Measurements from ENCODE around the gene CSMD2. TPM values are rescaled to one million over a fixed set of nuclear protein-coding genes. Genes with fewer than 3 reads are reported as not detected.

Gene CSMD2
- polyA plus RNA-seq, 1 of the 3 experiments (the other 2 are of a cell fraction) = not detected

GRCh38 chr1:33636209-33636608 lies 528.8 kb downstream of the CSMD2 start:
- H3K27me3 ChIP-seq (ENCODE audit: insufficient read depth) = no peaks in the 10 kb centered on the region
- no peak overlapping the region for H2AFZ ChIP-seq (ENCODE audit: low read depth)
- no peak overlapping the region for H3K4me2 ChIP-seq
- no peaks in the 10 kb centered on the region for H3K79me2 ChIP-seq (ENCODE audit: insufficient read depth)
- no peaks in the 10 kb centered on the region; the same call in 1 of the 2 replicates for H3K9me3 ChIP-seq
- no peak overlapping the region for H3K9ac ChIP-seq
- H3K4me3 ChIP-seq (ENCODE audit: low read depth in 2 of 2, low read length in 1 of 2) = no peak overlapping the region
- no peak overlapping the region for H3K27ac ChIP-seq (ENCODE audit: low read depth in 2 of 2, low read length in 1 of 2)
- no peaks in the 10 kb centered on the region for H3K9me2 ChIP-seq
- H3K36me3 ChIP-seq (replicated peaks in 1 of 2; ENCODE audit: control insufficient read depth in 1 of 2, insufficient read depth in 2 of 2, low read length in 1 of 2) = no peaks in the 10 kb centered on the region
- TF ChIP-seq ZBTB33 (IDR thresholded peaks at IDR 0.05; ENCODE audit: borderline replicate concordance, low read depth) (no peak), GABPA (IDR thresholded peaks at IDR 0.05; ENCODE audit: low read depth) (no peak), TEAD4 (IDR thresholded peaks at IDR 0.05; ENCODE audit: borderline replicate concordance, insufficient read depth) (no peak), REST (IDR thresholded peaks at IDR 0.05; ENCODE audit: low read depth, low read length) (no peak), EP300 (IDR thresholded peaks at IDR 0.05; ENCODE audit: borderline replicate concordance in 1 of 2, low read depth in 1 of 2, low read length in 1 of 2) (no peak), JUND (IDR thresholded peaks at IDR 0.05) (no peak), USF2 (IDR thresholded peaks at IDR 0.05; ENCODE audit: borderline replicate concordance, low read depth, low read length) (no peak), FOSL2 (IDR thresholded peaks at IDR 0.05; ENCODE audit: borderline replicate concordance, low read depth) (no peak), ELF1 (IDR thresholded peaks at IDR 0.05) (no peak), NFIC (IDR thresholded peaks at IDR 0.05; ENCODE audit: borderline replicate concordance) (no peak), TAF1 (IDR thresholded peaks at IDR 0.05; ENCODE audit: borderline replicate concordance, low read depth, low read length) (no peak), RCOR1 (IDR thresholded peaks at IDR 0.05; ENCODE audit: low read length) (no peak), MXI1 (IDR thresholded peaks at IDR 0.05; ENCODE audit: low read depth, low read length) (no peak), MAX (IDR thresholded peaks at IDR 0.05; ENCODE audit: low read depth) (no peak), PBX3 (IDR thresholded peaks at IDR 0.05) (no peak), IRF3 (IDR thresholded peaks at IDR 0.05; ENCODE audit: low read depth, low read length) (no peak), SMC3 (IDR thresholded peaks at IDR 0.05; ENCODE audit: low read depth, low read length) (no peak), NRF1 (IDR thresholded peaks at IDR 0.05; ENCODE audit: low read depth, low read length) (no peak), USF1 (IDR thresholded peaks at IDR 0.05; ENCODE audit: borderline replicate concordance, low read depth) (no peak)
- POLR2A ChIA-PET = no interaction called here
- 45% methylated on average over 14 of the region's 14 CpGs for WGBS (ENCODE audit: low lambda C conversion rate)
- DNase-seq = no peak
- no peaks in the 10 kb centered on the region for H3F3A ChIP-seq (replicated peaks; ENCODE audit: insufficient read depth)
- H3K4me1 ChIP-seq (ENCODE audit: control insufficient read depth in 1 of 2, insufficient read depth in 2 of 2, low read depth in 1 of 2, low read length in 1 of 2) = no peaks in the 10 kb centered on the region; a peak in 1 of 4 replicates
- H4K20me1 ChIP-seq (ENCODE audit: insufficient read depth) = no peaks in the 10 kb centered on the region
- CTCF ChIA-PET = interaction anchor here (0.9 to 4.4 kb wide), 6 partner anchors 20 to 1106 kb away, joined by 3 to 54 read pairs (median 6); no protein-coding TSS in a partner anchor
